Neutrophil (primary cell): Measurements from ENCODE around the gene SPDYE1.
"Not testable (repeated sequence)": the region's sequence is repeated elsewhere in the genome, so short reads cannot be mapped to it uniquely, and the experiment has no call there.

ENCODE experiments used
- H3K27ac ChIP-seq: fragments of 200-600 bp; sonication (generic); 2 replicates; pipeline ENCODE4 v1.5.1; 2016; ENCODE audit warnings: mild to moderate bottlenecking, moderate library complexity
- H3K27me3 ChIP-seq: fragments of 200-600 bp; sonication (generic); 2 replicates; pipeline ENCODE4 v1.6.0; 2016; ENCODE audit warnings: mild to moderate bottlenecking
- H3K36me3 ChIP-seq: fragments of 200-600 bp; sonication (generic); 2 replicates; pipeline ENCODE4 v1.5.1; 2017
- H3K4me1 ChIP-seq, 2 experiments: fragments of 200-600 bp in 1 of 2; sonication (generic) in 1 of 2; 1 replicate in 1 of 2; 2 replicates in 1 of 2; pipeline versions ENCODE4 v1.5.1 to v1.6.1; 2013 to 2016; ENCODE audit warnings: low read depth in 1 of 2, low read length in 1 of 2, mild to moderate bottlenecking in 1 of 2, moderate library complexity in 1 of 2; ENCODE audit not compliant: control insufficient read depth in 1 of 2, insufficient read depth in 1 of 2
- H3K4me3 ChIP-seq, 2 experiments: fragments of 200-600 bp in 1 of 2; sonication (generic) in 1 of 2; 1 replicate in 1 of 2; 2 replicates in 1 of 2; pipeline ENCODE4 v1.5.1; 2013 to 2016; ENCODE audit warnings: low read depth in 1 of 2, low read length in 1 of 2, mild to moderate bottlenecking in 1 of 2, moderate library complexity in 1 of 2
- H3K9me3 ChIP-seq: fragments of 200-600 bp; sonication (generic); 2 replicates; pipeline ENCODE4 v1.5.1; 2016
- TF ChIP-seq, protein P1 (sequence below): fragments of 200-600 bp; sonication (generic); IDR thresholded peaks from 2 replicates; pipeline ENCODE4 v1.5.1; 2016; ENCODE audit warnings: antibody characterized with exemption

SPDYE1 gene

DNA sequence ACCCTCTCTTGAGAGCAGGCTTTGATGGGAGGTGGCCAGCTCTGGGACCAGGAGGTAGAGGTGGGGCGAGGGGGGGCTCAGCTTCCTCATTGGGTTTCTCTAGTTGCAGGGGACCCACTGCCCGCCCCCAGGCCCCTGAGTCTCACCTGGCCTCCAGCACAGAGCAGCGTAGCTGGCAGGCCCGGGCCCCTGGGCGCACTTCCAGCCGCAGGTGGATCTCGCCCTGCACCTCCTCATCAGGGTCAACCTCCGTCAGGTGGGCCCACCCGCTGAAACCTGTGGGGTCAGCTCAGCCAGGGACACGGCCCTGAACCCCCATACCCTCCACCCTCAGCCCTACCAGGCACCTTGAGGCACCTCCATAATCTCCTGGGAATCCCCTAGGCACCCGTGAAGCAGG lies 28.1 kb upstream of the SPDYE1 start:
- H3K9me3 ChIP-seq, H3K4me1 ChIP-seq, H3K27ac ChIP-seq, H3K36me3 ChIP-seq, H3K4me3 ChIP-seq, H3K27me3 ChIP-seq: not testable (repeated sequence)

DNA sequence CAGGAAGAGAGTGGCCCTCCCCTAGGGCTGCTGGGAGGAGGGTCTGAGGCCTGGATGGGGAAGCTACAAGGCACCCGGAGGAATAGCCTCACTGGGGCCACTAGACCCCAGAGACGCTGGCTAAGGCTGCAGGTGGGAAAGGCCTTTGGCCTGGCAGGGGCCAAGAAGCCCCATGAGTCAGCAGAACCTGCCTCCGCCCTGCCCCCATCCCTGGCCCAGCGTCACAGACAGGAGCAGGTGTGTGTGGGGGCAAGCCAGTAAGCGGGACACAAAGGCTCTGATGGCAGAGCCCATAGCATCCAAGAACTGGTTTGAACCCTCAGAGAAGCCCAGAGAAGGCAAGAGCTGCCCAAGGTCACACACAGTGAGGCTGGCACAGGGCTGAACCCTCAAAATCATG lies 27.0 kb upstream of the SPDYE1 start:
- H3K4me3 ChIP-seq, H3K4me1 ChIP-seq, H3K36me3 ChIP-seq, H3K9me3 ChIP-seq, H3K27ac ChIP-seq, H3K27me3 ChIP-seq: not testable (repeated sequence)

DNA sequence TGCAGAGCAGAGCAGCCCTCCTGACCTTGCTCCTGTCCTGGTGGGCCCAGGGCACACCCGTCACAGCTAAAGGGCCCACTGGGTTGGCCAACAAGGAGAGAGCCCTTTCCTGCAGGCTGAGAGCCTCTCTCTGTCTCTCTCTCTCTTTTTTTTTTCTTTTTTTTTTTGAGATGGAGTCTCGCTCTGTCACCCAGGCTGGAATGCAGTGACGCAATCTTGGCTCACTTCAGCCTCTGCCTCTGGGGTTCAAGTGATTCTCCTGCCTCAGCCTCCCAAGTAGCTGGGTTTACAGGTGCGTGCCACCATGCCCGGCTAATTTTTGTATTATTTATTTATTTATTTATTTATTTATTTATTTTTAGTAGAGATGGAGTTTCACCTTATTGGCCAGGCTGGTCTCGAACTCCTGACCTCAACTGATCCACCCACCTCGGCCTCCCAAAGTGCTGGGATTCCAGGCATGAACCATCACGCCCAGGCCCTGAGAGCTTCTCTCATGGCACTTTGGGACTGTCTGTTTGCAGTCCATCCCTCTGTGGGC lies 23.6 kb upstream of the SPDYE1 start:
- H3K4me1 ChIP-seq, H3K4me3 ChIP-seq, H3K27ac ChIP-seq, H3K36me3 ChIP-seq, H3K27me3 ChIP-seq, H3K9me3 ChIP-seq: not testable (repeated sequence)

- H3K9me3 ChIP-seq, H3K4me1 ChIP-seq, H3K4me3 ChIP-seq, H3K27me3 ChIP-seq, H3K36me3 ChIP-seq, H3K27ac ChIP-seq: not testable (repeated sequence)
Observed at GRCh38 chr7:43974725-43975482, 22.8 kb upstream of the SPDYE1 start.

DNA sequence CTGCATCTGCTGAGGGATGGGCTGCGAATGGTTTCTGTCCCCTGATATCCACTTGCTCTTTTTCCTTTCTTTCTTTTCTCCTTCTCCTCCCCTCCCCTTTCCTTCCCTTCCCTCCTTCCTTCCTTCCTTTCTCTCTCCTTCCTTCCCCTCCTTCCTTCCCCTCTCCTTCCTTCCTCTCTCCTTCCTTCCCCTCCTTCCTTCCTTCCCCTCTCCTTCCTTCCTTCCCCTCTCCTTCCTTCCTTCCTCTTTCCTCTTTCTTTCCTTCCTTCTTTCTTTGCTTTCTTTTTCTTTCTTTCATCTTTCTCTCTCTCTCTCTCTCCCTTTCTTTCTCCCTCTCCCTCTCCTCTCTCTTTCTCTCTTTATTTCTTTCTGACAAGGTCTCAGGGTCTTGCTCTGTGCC lies 20.2 kb upstream of the SPDYE1 start:
- Histone ChIP-seq H3K27me3 (no peaks in the 10 kb centered on the region), H3K4me1 (no peaks in the 10 kb centered on the region), H3K36me3 (no peaks in the 10 kb centered on the region), H3K27ac (no peak overlapping the region), H3K9me3 (no peaks in the 10 kb centered on the region), H3K4me3 (no peak overlapping the region)
- TF ChIP-seq, protein P1, sequence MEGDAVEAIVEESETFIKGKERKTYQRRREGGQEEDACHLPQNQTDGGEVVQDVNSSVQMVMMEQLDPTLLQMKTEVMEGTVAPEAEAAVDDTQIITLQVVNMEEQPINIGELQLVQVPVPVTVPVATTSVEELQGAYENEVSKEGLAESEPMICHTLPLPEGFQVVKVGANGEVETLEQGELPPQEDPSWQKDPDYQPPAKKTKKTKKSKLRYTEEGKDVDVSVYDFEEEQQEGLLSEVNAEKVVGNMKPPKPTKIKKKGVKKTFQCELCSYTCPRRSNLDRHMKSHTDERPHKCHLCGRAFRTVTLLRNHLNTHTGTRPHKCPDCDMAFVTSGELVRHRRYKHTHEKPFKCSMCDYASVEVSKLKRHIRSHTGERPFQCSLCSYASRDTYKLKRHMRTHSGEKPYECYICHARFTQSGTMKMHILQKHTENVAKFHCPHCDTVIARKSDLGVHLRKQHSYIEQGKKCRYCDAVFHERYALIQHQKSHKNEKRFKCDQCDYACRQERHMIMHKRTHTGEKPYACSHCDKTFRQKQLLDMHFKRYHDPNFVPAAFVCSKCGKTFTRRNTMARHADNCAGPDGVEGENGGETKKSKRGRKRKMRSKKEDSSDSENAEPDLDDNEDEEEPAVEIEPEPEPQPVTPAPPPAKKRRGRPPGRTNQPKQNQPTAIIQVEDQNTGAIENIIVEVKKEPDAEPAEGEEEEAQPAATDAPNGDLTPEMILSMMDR = no peak

DNA sequence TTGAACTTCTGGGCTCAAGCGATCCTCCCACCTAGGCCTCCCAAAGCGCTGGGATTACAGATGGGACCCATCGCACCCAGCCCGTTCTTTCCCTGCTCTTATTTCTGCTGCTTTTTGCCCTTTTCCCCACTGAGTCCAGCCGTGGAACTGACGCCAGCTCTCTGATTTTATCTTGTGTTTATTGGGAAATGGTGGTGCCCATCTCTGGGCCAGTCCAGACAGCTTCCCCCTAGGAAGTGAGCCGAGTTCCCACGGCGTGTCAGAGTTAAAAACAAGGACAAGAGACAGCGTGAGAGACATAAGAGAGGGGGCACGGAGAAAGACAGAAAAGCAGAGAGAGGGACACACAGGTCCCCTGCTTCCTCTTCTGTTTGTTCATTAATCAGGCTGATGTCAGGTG lies 19.6 kb upstream of the SPDYE1 start:
- H3K9me3 ChIP-seq, H3K4me3 ChIP-seq, H3K27ac ChIP-seq, H3K36me3 ChIP-seq, H3K4me1 ChIP-seq, H3K27me3 ChIP-seq: not testable (repeated sequence)

DNA sequence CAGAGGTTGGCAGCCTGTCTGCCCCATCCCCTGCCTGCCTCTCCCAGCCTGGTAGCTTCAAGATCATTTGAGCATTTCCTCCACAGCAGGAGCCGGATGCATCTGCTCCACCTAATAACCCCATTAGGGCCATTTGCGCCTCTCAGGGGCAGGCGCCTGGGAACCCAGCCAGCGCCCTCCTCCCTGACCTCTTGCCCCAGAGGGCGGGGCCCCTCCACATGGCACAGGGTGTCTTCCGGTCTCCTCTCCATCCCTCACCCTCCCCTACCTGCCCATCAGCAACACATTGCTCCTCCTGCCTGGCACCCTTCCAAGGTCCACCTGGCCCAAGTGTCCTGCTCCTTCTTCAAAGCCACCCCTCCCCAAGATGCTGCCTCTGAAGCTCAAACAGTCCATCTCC lies 14.8 kb upstream of the SPDYE1 start:
- not testable (repeated sequence) for H3K9me3 ChIP-seq, H3K27me3 ChIP-seq, H3K4me3 ChIP-seq, H3K36me3 ChIP-seq, H3K27ac ChIP-seq, H3K4me1 ChIP-seq

DNA sequence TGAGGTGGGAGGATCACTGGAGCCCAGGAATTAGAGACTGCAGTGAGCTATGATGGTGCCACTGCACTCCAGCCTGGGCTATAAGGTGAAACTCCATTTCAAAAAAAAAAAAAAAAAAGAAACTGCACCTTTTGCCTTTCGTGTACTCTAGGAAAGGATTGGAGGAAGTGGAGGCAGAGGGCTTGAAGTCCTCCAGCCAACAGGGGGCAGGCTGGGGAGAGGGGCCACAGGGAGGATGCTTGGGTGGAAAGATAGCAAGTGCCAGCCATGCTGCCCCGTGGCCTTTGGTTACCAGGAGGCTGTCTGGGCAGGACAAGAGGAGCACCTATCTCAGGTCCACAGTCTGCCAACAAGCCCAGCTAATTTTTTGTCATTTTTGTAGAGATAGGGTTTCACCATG lies 14.0 kb upstream of the SPDYE1 start:
- not testable (repeated sequence) for H3K4me3 ChIP-seq, H3K27me3 ChIP-seq, H3K36me3 ChIP-seq, H3K27ac ChIP-seq, H3K4me1 ChIP-seq, H3K9me3 ChIP-seq

DNA sequence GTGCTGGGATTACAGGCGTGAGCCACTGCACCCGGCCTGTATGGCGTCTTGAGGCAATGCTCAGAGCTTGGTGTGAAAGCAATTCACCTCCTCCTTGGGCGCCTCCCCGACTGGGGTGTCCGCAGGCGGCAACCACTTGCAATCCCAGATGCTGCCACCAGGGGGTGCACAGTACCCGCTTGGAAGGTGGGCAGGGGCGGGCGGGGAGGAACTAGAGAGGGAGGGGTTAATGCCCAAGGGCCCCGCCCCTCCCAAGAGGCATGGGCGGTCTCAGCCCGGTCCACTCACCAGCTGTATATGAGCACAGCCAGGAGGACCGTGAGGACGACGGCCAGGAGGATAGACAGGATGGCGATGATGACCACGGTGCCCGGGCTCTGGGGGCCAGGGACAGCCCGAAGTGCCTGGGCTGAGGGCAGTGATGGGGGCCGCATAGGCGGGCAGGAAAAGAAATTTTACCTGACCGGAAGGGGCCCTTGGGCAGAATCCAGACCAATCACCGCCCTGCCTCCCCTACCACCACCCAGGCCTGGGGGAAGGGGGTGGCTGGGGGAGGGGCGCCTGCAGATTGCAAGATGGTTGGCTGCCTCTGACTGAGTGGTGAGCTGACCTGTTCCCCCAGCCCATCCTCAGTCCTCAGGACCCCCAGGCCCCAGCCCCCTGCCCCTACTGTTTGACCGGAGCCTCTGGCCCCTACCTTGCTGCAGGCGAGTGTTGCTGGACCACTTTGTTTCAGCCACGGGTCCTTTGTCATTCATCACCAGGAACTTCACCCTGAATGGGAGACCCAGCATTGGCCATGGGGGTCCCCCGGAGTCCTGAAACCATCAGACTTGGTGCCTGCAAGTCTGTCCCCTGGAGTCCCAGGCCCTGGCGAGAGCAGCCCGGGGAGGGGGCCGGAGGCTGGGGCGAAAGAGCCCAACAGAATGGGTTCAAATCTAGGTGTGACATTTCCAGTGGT lies 11.5 kb upstream of the SPDYE1 start:
- not testable (repeated sequence) for H3K27me3 ChIP-seq, H3K9me3 ChIP-seq, H3K27ac ChIP-seq, H3K4me1 ChIP-seq, H3K36me3 ChIP-seq, H3K4me3 ChIP-seq
- TF ChIP-seq, protein P1 = peak; percentile 84

DNA sequence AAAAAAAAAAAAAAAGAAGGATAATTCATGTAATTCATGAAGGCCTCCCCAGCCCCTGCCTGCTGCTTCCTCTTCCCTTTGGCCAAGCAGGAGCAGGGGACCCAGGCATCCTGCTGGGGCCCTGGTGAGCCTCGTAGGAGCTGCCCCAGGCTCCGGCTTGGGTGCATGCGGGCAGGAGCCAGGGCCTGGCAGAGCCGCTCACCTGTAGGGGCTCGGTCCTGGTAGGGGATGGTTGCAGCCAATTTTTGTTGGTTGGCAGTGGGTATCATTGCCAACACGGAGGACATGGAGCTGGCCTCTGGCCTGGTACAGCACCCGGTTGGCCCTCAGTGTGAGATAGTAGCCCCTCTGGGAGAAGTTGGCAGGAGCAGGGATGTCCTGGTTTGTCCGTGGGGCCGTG lies 10.2 kb upstream of the SPDYE1 start:
- not testable (repeated sequence) for H3K4me1 ChIP-seq, H3K27me3 ChIP-seq, H3K36me3 ChIP-seq, H3K4me3 ChIP-seq, H3K27ac ChIP-seq, H3K9me3 ChIP-seq

- H3K36me3 ChIP-seq, H3K9me3 ChIP-seq, H3K27ac ChIP-seq, H3K4me1 ChIP-seq, H3K27me3 ChIP-seq, H3K4me3 ChIP-seq: not testable (repeated sequence)
Observed at GRCh38 chr7:43990011-43990585, 7.6 kb upstream of the SPDYE1 start.
